GM12892 (cell line): ENCODE results near the gene DHDDS.

Experiments
- DNase-seq: peaks from one replicate; pipeline ENCODE4 v3.0.0; 2011; ENCODE audit not compliant: insufficient read length
- FAIRE-seq: peaks from 2 replicates; lab custom pipeline; 2011; peaks lifted over from hg19 to GRCh38; lab: Jason Lieb, UNC
- POLR2A ChIP-seq: IDR thresholded peaks from 2 replicates; pipeline ENCODE4 v1.6.1; 2011; ENCODE audit warnings: low read depth, low read length, control low read depth
- POLR2AphosphoS5 ChIP-seq: IDR thresholded peaks from 2 replicates; pipeline ENCODE4 v1.6.1; 2011; ENCODE audit warnings: low read depth, low read length, control low read depth
- TAF1 ChIP-seq: IDR thresholded peaks from 2 replicates; pipeline ENCODE4 v1.6.1; 2011; ENCODE audit warnings: low read depth, mild to moderate bottlenecking, control low read depth, low read length, borderline replicate concordance

DHDDS gene

GRCh38 chr1:26471498-26472319, 39.6 kb downstream of the DHDDS start:
- FAIRE-seq (no peak), DNase-seq (no peak)
- TF ChIP-seq POLR2AphosphoS5: 0 out of 2 replicates have a peak, but pooled peaks have one; percentile 20
- no peak for TF ChIP-seq POLR2A

DNA sequence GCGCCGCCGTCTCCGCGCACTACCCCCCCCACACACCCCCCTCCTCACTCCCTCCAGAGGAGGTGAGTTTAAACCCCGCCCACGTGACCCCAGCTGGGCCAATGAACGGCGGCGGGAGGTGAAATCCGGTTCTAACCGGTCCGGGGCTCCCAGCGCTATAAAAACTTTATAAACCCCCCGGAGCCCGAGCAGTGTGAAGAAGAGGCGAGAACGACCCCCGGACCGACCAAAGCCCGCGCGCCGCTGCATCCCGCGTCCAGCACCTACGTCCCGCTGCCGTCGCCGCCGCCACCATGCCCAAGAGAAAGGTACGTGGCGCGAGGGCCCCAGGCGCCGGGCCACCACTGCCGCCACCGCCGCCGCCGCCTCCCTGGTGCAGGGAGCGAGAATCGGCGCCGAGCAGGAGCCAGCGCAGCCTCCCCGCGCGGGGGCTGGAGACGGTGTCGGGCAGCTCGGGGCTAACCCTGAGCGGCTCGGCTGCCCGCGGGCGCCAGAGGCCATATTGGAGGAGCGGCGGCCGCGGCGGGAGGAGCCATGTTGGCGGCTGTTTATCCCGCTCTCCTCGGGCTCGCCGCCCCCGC, 40.3 kb downstream of the DHDDS start, which contains the start of gene HMGN2:
TSS of gene HMGN2 (plus strand) at position 121 of the 581 bp plus-strand sequence. CDS start at position 294, 173 bp downstream.
- FAIRE-seq (peak; percentile 86), DNase-seq (peak; percentile 79)
- peak; percentile 43; the same call in 1 of the 2 replicates for TF ChIP-seq TAF1
- peak; percentile 80; the same call in 1 of the 2 replicates for TF ChIP-seq POLR2A
- peak; percentile 72 for TF ChIP-seq POLR2AphosphoS5

GRCh38 chr1:26472901-26473845, 41.1 kb downstream of the DHDDS start:
- DNase-seq: peak; percentile 89
- peak; percentile 92 for FAIRE-seq
- no peak for TF ChIP-seq TAF1
- peak; percentile 48 for TF ChIP-seq POLR2AphosphoS5
- TF ChIP-seq POLR2A: peak; percentile 45; the same call in 1 of the 2 replicates

DNA sequence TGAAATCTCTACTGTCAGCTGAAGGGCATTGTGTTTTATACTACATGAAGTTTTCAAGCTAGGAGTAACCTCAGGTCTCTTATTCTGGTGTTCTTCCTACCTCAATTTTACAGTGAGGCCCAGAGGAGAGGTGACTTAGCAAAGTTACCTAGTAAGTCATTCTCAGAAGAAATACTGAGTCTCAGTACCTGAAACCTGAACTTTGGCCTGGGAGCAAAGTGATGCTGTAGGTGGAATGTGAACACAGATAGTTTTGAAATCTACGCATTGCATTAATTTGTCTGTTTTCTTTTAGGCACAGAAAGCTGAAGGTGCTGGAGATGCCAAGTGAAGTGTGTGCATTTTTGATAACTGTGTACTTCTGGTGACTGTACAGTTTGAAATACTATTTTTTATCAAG, 42.7 kb downstream of the DHDDS start:
- DNase-seq: no peak

DNA sequence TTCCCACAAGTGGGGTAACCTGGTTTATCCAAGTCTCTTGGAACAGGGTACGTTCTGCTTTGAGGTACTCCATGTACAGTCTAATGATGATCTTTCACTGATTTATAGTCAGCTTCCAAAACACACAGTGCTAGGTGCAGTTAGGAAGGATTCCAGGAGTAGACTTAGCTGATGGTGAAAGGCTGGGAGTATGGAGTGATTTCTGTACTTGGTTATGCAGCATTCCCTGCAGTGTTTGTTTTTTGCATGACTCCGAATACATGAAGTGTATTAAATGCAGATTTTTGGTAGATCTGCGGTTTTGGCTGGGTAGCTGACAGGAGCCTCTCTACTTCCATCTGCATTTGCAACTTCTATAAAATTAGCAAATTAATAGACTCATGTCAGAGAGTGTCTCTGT, 43.9 kb downstream of the DHDDS start:
- FAIRE-seq (no peak), DNase-seq (no peak)
- TF ChIP-seq POLR2AphosphoS5 (peak; percentile 24), TAF1 (no peak), POLR2A (0 out of 2 replicates have a peak, but pooled peaks have one; percentile 3)

More for the DNA sequence above, 42.7 kb downstream of the DHDDS start:
- no peak for FAIRE-seq
- no peak for TF ChIP-seq POLR2AphosphoS5
- no peak for TF ChIP-seq TAF1
- TF ChIP-seq POLR2A: no peak

- FAIRE-seq (no peak), DNase-seq (no peak)
- peak; percentile 15; the same call in 1 of the 2 replicates for TF ChIP-seq POLR2AphosphoS5
- no peak for TF ChIP-seq TAF1
- peak; percentile 22; the same call in 1 of the 2 replicates for TF ChIP-seq POLR2A
Observed at GRCh38 chr1:26476958-26477357, 44.8 kb downstream of the DHDDS start.

DNA sequence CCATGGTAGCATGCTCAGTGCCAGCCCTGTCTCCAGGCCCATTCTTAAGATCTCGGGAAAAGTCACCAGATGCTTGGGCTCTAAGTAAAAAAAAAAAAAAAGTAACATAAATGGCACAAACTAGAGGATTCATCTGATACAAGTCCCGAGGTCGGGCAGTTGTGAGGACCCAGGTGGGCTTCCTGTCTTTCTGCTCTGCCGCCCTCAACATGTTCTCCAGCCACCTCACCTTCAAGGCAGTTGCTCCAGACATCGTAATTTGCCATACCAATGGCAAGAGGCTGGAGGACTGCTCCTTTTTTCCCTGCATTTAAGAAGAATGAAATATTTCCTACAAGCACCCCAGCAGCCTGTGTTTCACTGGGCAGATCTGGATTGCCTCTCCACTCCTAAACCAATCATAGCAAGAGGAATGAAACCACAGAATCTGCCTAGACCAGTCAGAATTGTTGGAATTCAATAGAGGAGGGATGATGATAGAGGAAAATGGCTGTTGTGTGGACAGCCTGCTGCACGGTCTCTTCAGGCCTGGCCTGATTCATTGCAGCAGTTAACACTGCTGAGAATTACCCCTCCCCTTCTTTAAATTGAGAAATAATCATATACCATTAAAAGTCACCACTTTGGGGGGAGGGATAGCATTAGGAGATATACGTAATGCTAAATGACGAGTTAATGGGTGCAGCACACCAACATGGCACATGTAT, 45.5 kb downstream of the DHDDS start:
- no peak for FAIRE-seq
- no peak for DNase-seq
- TF ChIP-seq POLR2AphosphoS5: peak; percentile 45; the same call in 1 of the 2 replicates
- TF ChIP-seq TAF1: no peak
- TF ChIP-seq POLR2A: no peak

DNA sequence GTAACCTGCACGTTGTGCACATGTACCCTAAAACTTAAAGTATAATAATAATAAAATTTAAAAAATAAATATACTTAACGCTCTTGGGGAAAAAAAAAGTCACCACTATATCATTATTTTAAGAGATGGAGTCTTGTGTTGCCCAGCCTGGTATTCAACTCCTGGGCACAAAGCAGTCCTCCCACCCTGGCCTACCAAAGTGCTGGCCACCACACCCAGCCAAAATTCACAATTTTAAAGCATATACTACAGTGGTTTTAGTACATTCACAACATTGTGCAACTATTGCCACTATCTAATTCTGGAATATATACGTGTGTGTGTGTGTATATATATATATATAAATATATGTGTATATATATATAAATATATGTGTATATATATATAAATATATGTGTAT, 46.0 kb downstream of the DHDDS start:
- TF ChIP-seq POLR2AphosphoS5 (no peak), POLR2A (no peak), TAF1 (no peak)
- no peak for DNase-seq
- FAIRE-seq: no peak

- FAIRE-seq (no peak), DNase-seq (no peak)
- TF ChIP-seq TAF1 (no peak), POLR2AphosphoS5 (no peak), POLR2A (no peak)
Observed at GRCh38 chr1:26478988-26479387, 46.9 kb downstream of the DHDDS start.

DNA sequence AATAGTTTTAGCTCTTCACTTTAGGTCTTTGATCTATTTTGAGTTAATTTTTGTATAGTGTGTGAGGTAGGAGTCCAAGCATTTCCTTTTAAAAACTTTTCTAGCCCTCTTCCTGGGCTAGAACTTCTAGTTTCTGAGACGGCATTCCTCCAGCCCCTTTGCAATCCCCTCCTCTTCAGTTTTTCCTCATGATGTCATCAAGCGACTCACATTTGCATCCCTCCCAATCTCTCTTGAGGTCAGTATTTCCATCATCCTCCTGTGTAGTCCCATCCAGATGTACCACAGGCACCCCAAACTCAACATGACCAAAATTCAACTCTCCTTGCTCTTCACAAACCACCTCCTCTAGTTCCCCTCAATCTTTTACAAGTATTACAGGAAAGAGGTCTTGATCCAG, 50.8 kb downstream of the DHDDS start:
- FAIRE-seq (no peak), DNase-seq (no peak)
- TF ChIP-seq POLR2A (no peak), POLR2AphosphoS5 (no peak), TAF1 (no peak)
